PC-3 (cell line): ENCODE measurements around the gene BLACAT1.
"Not testable (repeated sequence)": the region's sequence is repeated elsewhere in the genome, so short reads cannot be mapped to it uniquely, and the experiment has no call there.

Experiments used
- EZH2 ChIP-seq: fragments of 300-600 bp; sonication (generic); IDR thresholded peaks from one replicate; pipeline ENCODE4 v1.6.1; 2017; ENCODE audit warnings: antibody characterized with exemption, mild to moderate bottlenecking, low read length; ENCODE audit not compliant: unreplicated experiment
- EZH2phosphoT487 ChIP-seq: fragments of 300-600 bp; sonication (generic); IDR thresholded peaks from 2 replicates; pipeline ENCODE4 v1.6.1; 2018; ENCODE audit warnings: mild to moderate bottlenecking, antibody characterized with exemption, low read length, borderline replicate concordance
- TF ChIP-seq, protein P1 (sequence below): fragments of 300-600 bp; sonication (generic); conservative IDR thresholded peaks from 2 replicates; pipeline ENCODE4 v1.5.1; 2017; ENCODE audit warnings: antibody characterized with exemption, low read depth, mild to moderate bottlenecking, low read length

DNA sequence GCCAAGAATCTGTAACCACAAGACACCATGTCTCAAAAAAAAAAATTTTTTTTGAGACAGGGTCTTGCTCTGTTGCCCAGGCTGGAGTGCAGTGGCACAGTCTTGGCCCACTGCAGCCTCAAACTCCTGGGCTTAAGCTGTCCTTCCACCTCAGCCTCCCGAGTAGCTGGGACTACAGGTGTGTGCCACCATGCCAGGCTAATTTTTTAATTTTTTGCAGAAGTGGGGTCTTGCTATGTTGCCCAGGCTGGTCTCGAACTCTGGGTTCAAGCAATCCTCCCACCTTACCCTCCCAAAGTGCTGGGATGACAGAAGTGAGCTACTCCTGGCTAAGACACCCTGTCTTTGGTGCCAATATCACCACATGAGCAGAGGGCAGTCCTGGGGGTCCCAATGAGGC, 23.1 kb upstream of the BLACAT1 start:
- TF ChIP-seq EZH2, EZH2phosphoT487: not testable (repeated sequence)
- TF ChIP-seq, protein P1, sequence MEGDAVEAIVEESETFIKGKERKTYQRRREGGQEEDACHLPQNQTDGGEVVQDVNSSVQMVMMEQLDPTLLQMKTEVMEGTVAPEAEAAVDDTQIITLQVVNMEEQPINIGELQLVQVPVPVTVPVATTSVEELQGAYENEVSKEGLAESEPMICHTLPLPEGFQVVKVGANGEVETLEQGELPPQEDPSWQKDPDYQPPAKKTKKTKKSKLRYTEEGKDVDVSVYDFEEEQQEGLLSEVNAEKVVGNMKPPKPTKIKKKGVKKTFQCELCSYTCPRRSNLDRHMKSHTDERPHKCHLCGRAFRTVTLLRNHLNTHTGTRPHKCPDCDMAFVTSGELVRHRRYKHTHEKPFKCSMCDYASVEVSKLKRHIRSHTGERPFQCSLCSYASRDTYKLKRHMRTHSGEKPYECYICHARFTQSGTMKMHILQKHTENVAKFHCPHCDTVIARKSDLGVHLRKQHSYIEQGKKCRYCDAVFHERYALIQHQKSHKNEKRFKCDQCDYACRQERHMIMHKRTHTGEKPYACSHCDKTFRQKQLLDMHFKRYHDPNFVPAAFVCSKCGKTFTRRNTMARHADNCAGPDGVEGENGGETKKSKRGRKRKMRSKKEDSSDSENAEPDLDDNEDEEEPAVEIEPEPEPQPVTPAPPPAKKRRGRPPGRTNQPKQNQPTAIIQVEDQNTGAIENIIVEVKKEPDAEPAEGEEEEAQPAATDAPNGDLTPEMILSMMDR = not testable (repeated sequence)
